ENCODE results near the gene TST.

Gene TST

GRCh38 chr22:37039466-37039865 lies 20.2 kb upstream of the TST start:
- no peaks in the 10 kb centered on the region for H3K9me3 ChIP-seq
- no peak for DNase-seq
- peaks cover 0 to 37% of the 10 kb centered on the region in 2 donors for H3K27me3 ChIP-seq
- no peak for TF ChIP-seq CTCF (IDR thresholded peaks at IDR 0.05)
- intact Hi-C loops (cut with DNase I; ENCODE audit: low total_unique reads): loop anchor here (10.0 kb wide), 1 partner anchor 165 kb away; no protein-coding TSS in a partner anchor
- no peaks in the 10 kb centered on the region for H3K4me1 ChIP-seq
- H3K36me3 ChIP-seq: no peaks in the 10 kb centered on the region
- H3K4me3 ChIP-seq: no peak overlapping the region
- no peak overlapping the region for H3K27ac ChIP-seq

- H3K4me1 ChIP-seq: no peaks in the 10 kb centered on the region
- no peak for DNase-seq
- no peak overlapping the region for H3K4me3 ChIP-seq
- intact Hi-C loops (cut with DNase I; ENCODE audit: low total_unique reads): loop anchor here (10.0 kb wide), 1 partner anchor 167 kb away; no protein-coding TSS in a partner anchor
- no peaks in the 10 kb centered on the region for H3K9me3 ChIP-seq
- no peak for TF ChIP-seq CTCF (IDR thresholded peaks at IDR 0.05)
- H3K36me3 ChIP-seq: no peaks in the 10 kb centered on the region
- peaks cover 0 to 32% of the 10 kb centered on the region in 2 donors for H3K27me3 ChIP-seq
- no peak overlapping the region for H3K27ac ChIP-seq
Observed at GRCh38 chr22:37037669-37038068, 18.4 kb upstream of the TST start.

- TF ChIP-seq CTCF (IDR thresholded peaks at IDR 0.05): no peak
- no peak for DNase-seq
- Histone ChIP-seq H3K27ac (no peak overlapping the region), H3K4me1 (peaks cover 0 to 3% (median 0%) of the 10 kb centered on the region in 4 donors), H3K27me3 (peaks cover 0 to 28% of the 10 kb centered on the region in 2 donors), H3K9me3 (no peaks in the 10 kb centered on the region), H3K36me3 (no peaks in the 10 kb centered on the region), H3K4me3 (no peak overlapping the region)
- intact Hi-C loops (cut with DNase I; ENCODE audit: low total_unique reads): loop anchor here (10.0 kb wide), 1 partner anchor 168 kb away; no protein-coding TSS in a partner anchor
Observed at GRCh38 chr22:37036655-37037377, 17.6 kb upstream of the TST start.

GRCh38 chr22:37033605-37034430 lies 14.6 kb upstream of the TST start:
- H3K9me3 ChIP-seq: no peaks in the 10 kb centered on the region
- no peak overlapping the region for H3K4me3 ChIP-seq
- TF ChIP-seq CTCF (IDR thresholded peaks at IDR 0.05): no peak
- no peak for DNase-seq
- H3K4me1 ChIP-seq: peaks cover 0 to 3% (median 0%) of the 10 kb centered on the region in 4 donors
- H3K27me3 ChIP-seq: peaks cover 0 to 25% of the 10 kb centered on the region in 2 donors
- intact Hi-C loops (cut with DNase I; ENCODE audit: low total_unique reads): loop anchor here (10.0 kb wide), 1 partner anchor 171 kb away; no protein-coding TSS in a partner anchor
- H3K27ac ChIP-seq: no peak overlapping the region
- peaks cover 8 to 25% (median 12%) of the 10 kb centered on the region in 3 donors for H3K36me3 ChIP-seq

GRCh38 chr22:37032535-37033460 lies 13.6 kb upstream of the TST start:
- Histone ChIP-seq H3K4me3 (no peak overlapping the region), H3K36me3 (peaks cover 8 to 35% (median 21%) of the 10 kb centered on the region in 3 donors), H3K4me1 (peaks cover 0 to 3% (median 0%) of the 10 kb centered on the region in 4 donors), H3K27me3 (peaks cover 0 to 20% of the 10 kb centered on the region in 2 donors), H3K9me3 (no peaks in the 10 kb centered on the region), H3K27ac (no peak overlapping the region)
- peak in 1 of 2 donors; percentile 33 for DNase-seq
- TF ChIP-seq CTCF (IDR thresholded peaks at IDR 0.05): no peak
- intact Hi-C loops (cut with DNase I; ENCODE audit: low total_unique reads): loop anchor here (10.0 kb wide), 1 partner anchor 172 kb away; no protein-coding TSS in a partner anchor
